GM06990 (cell line): ENCODE data around the gene KLF16.

Experiments used
- DNase-seq: peaks from one replicate; pipeline ENCODE4 v3.0.0-alpha.2; 2011; ENCODE audit not compliant: insufficient read length; ENCODE audit errors: extremely low read depth
- H3K27me3 ChIP-seq: replicated peaks from 2 replicates; pipeline ENCODE4 v1.6.0; 2011; ENCODE audit warnings: low read length; ENCODE audit not compliant: control insufficient read depth, insufficient read depth
- H3K36me3 ChIP-seq: 2 replicates; pipeline ENCODE4 v1.5.1; 2011; ENCODE audit warnings: low read length; ENCODE audit not compliant: control insufficient read depth, insufficient read depth
- H3K4me3 ChIP-seq: replicated peaks from 2 replicates; pipeline ENCODE4 v1.5.1; 2011; ENCODE audit warnings: low read depth, mild to moderate bottlenecking, control low read depth, low read length
- CTCF ChIP-seq: IDR thresholded peaks from 2 replicates; pipeline ENCODE4 v1.5.1; 2011; ENCODE audit warnings: low read length, control low read depth, mild to moderate bottlenecking, inconsistent platforms; ENCODE audit not compliant: insufficient read depth, poor library complexity, severe bottlenecking

KLF16 gene

GRCh38 chr19:1871630-1872029 is 8.3 kb upstream of the KLF16 start:
- no peak for TF ChIP-seq CTCF
- Histone ChIP-seq H3K27me3 (no peaks in the 10 kb centered on the region), H3K4me3 (no peak overlapping the region), H3K36me3 (peaks cover 12% of the 10 kb centered on the region)
- DNase-seq: no peak

GRCh38 chr19:1871140-1871597 is 7.8 kb upstream of the KLF16 start:
- H3K27me3 ChIP-seq: no peaks in the 10 kb centered on the region
- no peak for DNase-seq
- TF ChIP-seq CTCF: no peak
- H3K36me3 ChIP-seq: peaks cover 12% of the 10 kb centered on the region
- no peak overlapping the region for H3K4me3 ChIP-seq

GRCh38 chr19:1868971-1869370 is 5.6 kb upstream of the KLF16 start:
- H3K27me3 ChIP-seq: no peaks in the 10 kb centered on the region
- no peak for TF ChIP-seq CTCF
- no peak overlapping the region for H3K4me3 ChIP-seq
- peaks cover 12% of the 10 kb centered on the region for H3K36me3 ChIP-seq
- DNase-seq: no peak

GRCh38 chr19:1867349-1867724 is 4.0 kb upstream of the KLF16 start:
- no peak for TF ChIP-seq CTCF

GRCh38 chr19:1866693-1867348 is 3.4 kb upstream of the KLF16 start:
- no peak overlapping the region for H3K4me3 ChIP-seq
- H3K36me3 ChIP-seq: peaks cover 3% of the 10 kb centered on the region
- no peak for TF ChIP-seq CTCF
- no peaks in the 10 kb centered on the region for H3K27me3 ChIP-seq
- DNase-seq: no peak

More at GRCh38 chr19:1867349-1867724, 4.0 kb upstream of the KLF16 start:
- Histone ChIP-seq H3K4me3 (no peak overlapping the region), H3K36me3 (peaks cover 4% of the 10 kb centered on the region), H3K27me3 (no peaks in the 10 kb centered on the region)
- DNase-seq: no peak
